OCI-LY3 (cell line): Measurements from ENCODE around the gene SIK3.
"Not testable (repeated sequence)": the region's sequence is repeated elsewhere in the genome, so short reads cannot be mapped to it uniquely, and the experiment has no call there.

ENCODE experiments used
- EZH2phosphoT487 ChIP-seq: fragments of 200-600 bp; shearing (Covaris generic); IDR thresholded peaks from 2 replicates; pipeline ENCODE4 v1.6.1; 2018; ENCODE audit warnings: antibody characterized with exemption, mixed run types, low read depth
- TF ChIP-seq, protein P1 (sequence below): fragments of 200-600, 300-600 bp; sonication (generic); IDR thresholded peaks from 2 replicates; pipeline ENCODE4 v1.5.1; 2014; ENCODE audit warnings: antibody characterized with exemption, low read length, low read depth

DNA sequence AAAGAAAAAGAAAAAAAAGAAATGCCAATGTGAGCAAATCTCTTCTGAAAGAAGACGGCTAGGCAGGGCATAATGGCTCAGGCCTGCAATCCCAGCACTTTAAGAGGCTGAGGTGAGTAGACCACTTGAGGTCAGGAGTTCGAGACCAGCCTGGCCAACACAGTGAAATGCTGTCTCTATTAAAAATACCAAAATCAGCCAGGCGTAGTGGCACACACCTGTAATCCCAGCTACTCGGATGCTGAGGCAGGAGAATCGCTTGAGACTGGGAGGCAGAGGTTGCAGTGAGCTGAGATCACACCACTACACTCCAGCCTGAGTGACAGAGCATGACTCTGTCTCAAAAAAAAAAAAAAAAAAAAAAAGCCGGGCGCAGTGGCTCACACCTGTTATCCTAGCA lies 32.2 kb upstream of the SIK3 start:
- not testable (repeated sequence) for TF ChIP-seq EZH2phosphoT487
- TF ChIP-seq, protein P1, sequence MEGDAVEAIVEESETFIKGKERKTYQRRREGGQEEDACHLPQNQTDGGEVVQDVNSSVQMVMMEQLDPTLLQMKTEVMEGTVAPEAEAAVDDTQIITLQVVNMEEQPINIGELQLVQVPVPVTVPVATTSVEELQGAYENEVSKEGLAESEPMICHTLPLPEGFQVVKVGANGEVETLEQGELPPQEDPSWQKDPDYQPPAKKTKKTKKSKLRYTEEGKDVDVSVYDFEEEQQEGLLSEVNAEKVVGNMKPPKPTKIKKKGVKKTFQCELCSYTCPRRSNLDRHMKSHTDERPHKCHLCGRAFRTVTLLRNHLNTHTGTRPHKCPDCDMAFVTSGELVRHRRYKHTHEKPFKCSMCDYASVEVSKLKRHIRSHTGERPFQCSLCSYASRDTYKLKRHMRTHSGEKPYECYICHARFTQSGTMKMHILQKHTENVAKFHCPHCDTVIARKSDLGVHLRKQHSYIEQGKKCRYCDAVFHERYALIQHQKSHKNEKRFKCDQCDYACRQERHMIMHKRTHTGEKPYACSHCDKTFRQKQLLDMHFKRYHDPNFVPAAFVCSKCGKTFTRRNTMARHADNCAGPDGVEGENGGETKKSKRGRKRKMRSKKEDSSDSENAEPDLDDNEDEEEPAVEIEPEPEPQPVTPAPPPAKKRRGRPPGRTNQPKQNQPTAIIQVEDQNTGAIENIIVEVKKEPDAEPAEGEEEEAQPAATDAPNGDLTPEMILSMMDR, result not testable (repeated sequence)
